ENCODE results near the gene PCDHA11. TPM values are rescaled to one million over a fixed set of nuclear protein-coding genes. Genes with fewer than 3 reads are reported as not detected.
A peak's percentile ranks its signal among the peaks of the same experiment; 100 is the strongest.

The PCDHA11 gene
- total and polyA plus RNA-seq, 2 of the 13 experiments (the other 11 are each of a cell fraction or from before 2014, with no cell fraction given), result 0.29 TPM; not detected in 1

DNA sequence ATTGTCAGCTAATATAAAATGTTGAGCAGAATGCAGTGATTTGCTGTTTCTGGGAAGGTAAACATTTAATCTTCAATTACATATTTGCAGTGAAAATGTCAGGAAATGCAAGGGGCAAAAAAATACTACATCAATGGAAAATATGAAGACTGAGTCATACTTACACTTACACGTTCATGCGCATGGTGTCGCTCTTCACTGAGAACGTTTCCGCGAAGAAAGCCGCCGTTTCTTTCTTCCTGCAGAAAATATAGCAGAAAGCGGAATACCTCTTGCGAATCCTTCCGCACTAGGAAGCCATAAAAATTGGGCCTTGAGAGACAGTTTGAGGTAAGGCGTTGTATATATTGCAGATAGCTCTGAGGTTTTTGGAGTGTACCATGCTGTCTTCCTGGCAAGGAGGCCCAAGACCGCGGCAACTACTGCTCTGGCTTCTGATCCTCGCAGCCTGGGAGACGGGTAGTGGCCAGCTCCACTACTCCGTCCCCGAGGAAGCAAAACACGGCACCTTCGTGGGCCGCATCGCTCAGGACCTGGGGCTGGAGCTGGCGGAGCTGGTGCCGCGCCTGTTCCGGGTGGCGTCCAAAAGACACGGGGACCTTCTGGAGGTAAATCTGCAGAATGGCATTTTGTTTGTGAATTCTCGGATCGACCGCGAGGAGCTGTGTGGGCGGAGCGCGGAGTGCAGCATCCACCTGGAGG, 13.3 kb downstream of the PCDHA11 start, which contains the start of gene PCDHA13:
TSS of gene PCDHA13 (plus strand) at position 236 of the 702 bp plus-strand sequence. CDS start at position 381, 145 bp downstream.
- H4K20me1 ChIP-seq (ENCODE audit: insufficient read depth, low read length), result no peaks in the 10 kb centered on the region
- FAIRE-seq (no peak), DNase-seq (ENCODE audit: low spot score) (no peak), ATAC-seq (no peak)
- 74% methylated on average over 29 of the region's 35 CpGs for WGBS (ENCODE audit: low lambda C conversion rate)
- no peaks in the 10 kb centered on the region for H3K9me3 ChIP-seq (ENCODE audit: low read length)
- intact Hi-C loops (cut with micrococcal nuclease; ENCODE audit: unreplicated experiment), result loop anchor here (1.0 kb wide), 1 partner anchor 159 kb away; no protein-coding TSS in a partner anchor
- H3K27me3 ChIP-seq (ENCODE audit: control insufficient read depth in 1 of 2, insufficient read depth in 2 of 2, low read length in 2 of 2), result no peaks in the 10 kb centered on the region
- H2AFZ ChIP-seq (ENCODE audit: low read length), result no peak within 1 kb of the TSS
- H3K27ac ChIP-seq (ENCODE audit: extremely low read length, insufficient read depth, low read length), result no peak within 1 kb of the TSS
- no peaks in the 10 kb centered on the region for H3K36me3 ChIP-seq (replicated peaks in 1 of 2; ENCODE audit: control insufficient read depth in 1 of 2, insufficient read depth in 2 of 2, low read length in 2 of 2)
- CTCF ChIA-PET (ENCODE audit: low intra/inter-chr PET ratio, low total read pairs), result interaction anchor here (1.1 to 1.5 kb wide), 3 partner anchors 158 to 159 kb away, joined by 3 to 6 read pairs (median 3); no protein-coding TSS in a partner anchor
- no peak within 1 kb of the TSS for H3K9ac ChIP-seq (ENCODE audit: insufficient read depth, low read depth, low read length)
- no peaks in the 10 kb centered on the region for H3K79me2 ChIP-seq (ENCODE audit: insufficient read depth, low read length)
- TF ChIP-seq STAG1 (CRISPR knock-in tag; IDR thresholded peaks at IDR 0.05) (peak; percentile 39; the same call in 1 of the 2 replicates), ZNF441 (CRISPR knock-in tag; IDR thresholded peaks at IDR 0.05; ENCODE audit: borderline replicate concordance) (no peak)
- TF ChIP-seq, protein P1, sequence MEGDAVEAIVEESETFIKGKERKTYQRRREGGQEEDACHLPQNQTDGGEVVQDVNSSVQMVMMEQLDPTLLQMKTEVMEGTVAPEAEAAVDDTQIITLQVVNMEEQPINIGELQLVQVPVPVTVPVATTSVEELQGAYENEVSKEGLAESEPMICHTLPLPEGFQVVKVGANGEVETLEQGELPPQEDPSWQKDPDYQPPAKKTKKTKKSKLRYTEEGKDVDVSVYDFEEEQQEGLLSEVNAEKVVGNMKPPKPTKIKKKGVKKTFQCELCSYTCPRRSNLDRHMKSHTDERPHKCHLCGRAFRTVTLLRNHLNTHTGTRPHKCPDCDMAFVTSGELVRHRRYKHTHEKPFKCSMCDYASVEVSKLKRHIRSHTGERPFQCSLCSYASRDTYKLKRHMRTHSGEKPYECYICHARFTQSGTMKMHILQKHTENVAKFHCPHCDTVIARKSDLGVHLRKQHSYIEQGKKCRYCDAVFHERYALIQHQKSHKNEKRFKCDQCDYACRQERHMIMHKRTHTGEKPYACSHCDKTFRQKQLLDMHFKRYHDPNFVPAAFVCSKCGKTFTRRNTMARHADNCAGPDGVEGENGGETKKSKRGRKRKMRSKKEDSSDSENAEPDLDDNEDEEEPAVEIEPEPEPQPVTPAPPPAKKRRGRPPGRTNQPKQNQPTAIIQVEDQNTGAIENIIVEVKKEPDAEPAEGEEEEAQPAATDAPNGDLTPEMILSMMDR (CRISPR knock-in tag; IDR thresholded peaks at IDR 0.05), result peak; percentile 40
- POLR2A ChIA-PET, result no interaction called here
- no TSS peak for BruUV-seq (replicated peaks)
- H3K4me1 ChIP-seq (ENCODE audit: insufficient read depth, low read length), result no peaks in the 10 kb centered on the region
- in situ Hi-C loops (cut with HindIII; ENCODE audit: extremely low pct_ligation_motif_present, low pct_unique_long_range_greater_than_20kb), result no loop called here
- H3K4me3 ChIP-seq (replicated peaks in 1 of 3; ENCODE audit: insufficient read depth in 1 of 3, low read depth in 2 of 3, low read length in 3 of 3), result no peak within 1 kb of the TSS
- no peak within 1 kb of the TSS for H3K4me2 ChIP-seq (ENCODE audit: low read depth, low read length)

DNA sequence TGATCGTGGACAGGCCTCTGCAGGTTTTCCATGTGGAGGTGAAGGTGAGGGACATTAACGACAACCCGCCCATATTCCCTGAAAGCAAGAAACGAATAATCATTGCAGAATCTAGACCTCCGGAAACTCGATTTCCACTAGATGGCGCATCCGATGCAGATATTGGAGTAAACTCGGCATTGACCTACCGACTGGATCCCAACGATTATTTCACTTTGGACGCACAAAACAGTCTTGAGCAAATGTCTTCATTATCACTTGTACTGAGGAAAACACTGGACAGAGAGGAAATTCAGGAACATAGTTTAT, 13.8 kb downstream of the PCDHA11 start:
- POLR2A ChIA-PET, result no interaction called here
- no peak overlapping the region for H3K4me2 ChIP-seq (ENCODE audit: low read depth, low read length)
- H3K9me3 ChIP-seq (ENCODE audit: low read length), result no peaks in the 10 kb centered on the region
- no TSS peak for BruUV-seq (replicated peaks)
- ATAC-seq, result no peak
- no peak overlapping the region for H2AFZ ChIP-seq (ENCODE audit: low read length)
- TF ChIP-seq, protein P1 (CRISPR knock-in tag; IDR thresholded peaks at IDR 0.05), result peak; percentile 28; the same call in 1 of the 2 replicates
- TF ChIP-seq STAG1 (CRISPR knock-in tag; IDR thresholded peaks at IDR 0.05) (peak; percentile 29), SP5 (CRISPR knock-in tag; IDR thresholded peaks at IDR 0.05; ENCODE audit: borderline replicate concordance, low read depth) (no peak)
- TF ChIP-seq, protein P2, sequence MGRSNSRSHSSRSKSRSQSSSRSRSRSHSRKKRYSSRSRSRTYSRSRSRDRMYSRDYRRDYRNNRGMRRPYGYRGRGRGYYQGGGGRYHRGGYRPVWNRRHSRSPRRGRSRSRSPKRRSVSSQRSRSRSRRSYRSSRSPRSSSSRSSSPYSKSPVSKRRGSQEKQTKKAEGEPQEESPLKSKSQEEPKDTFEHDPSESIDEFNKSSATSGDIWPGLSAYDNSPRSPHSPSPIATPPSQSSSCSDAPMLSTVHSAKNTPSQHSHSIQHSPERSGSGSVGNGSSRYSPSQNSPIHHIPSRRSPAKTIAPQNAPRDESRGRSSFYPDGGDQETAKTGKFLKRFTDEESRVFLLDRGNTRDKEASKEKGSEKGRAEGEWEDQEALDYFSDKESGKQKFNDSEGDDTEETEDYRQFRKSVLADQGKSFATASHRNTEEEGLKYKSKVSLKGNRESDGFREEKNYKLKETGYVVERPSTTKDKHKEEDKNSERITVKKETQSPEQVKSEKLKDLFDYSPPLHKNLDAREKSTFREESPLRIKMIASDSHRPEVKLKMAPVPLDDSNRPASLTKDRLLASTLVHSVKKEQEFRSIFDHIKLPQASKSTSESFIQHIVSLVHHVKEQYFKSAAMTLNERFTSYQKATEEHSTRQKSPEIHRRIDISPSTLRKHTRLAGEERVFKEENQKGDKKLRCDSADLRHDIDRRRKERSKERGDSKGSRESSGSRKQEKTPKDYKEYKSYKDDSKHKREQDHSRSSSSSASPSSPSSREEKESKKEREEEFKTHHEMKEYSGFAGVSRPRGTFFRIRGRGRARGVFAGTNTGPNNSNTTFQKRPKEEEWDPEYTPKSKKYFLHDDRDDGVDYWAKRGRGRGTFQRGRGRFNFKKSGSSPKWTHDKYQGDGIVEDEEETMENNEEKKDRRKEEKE (IDR thresholded peaks at IDR 0.05), result no peak
- CTCF ChIA-PET (ENCODE audit: low intra/inter-chr PET ratio, low total read pairs), result interaction anchor here (1.1 to 1.5 kb wide), 2 partner anchors 158 to 159 kb away, joined by 3 to 6 read pairs; no protein-coding TSS in a partner anchor
- in situ Hi-C loops (cut with HindIII; ENCODE audit: extremely low pct_ligation_motif_present, low pct_unique_long_range_greater_than_20kb), result no loop called here
- H3K4me3 ChIP-seq (replicated peaks in 1 of 3; ENCODE audit: insufficient read depth in 1 of 3, low read depth in 2 of 3, low read length in 3 of 3), result no peak overlapping the region
- H3K27me3 ChIP-seq (ENCODE audit: control insufficient read depth in 1 of 2, insufficient read depth in 2 of 2, low read length in 2 of 2), result no peaks in the 10 kb centered on the region
- H3K9ac ChIP-seq (ENCODE audit: insufficient read depth, low read depth, low read length), result no peak overlapping the region
- DNase-seq (ENCODE audit: low spot score), result no peak
- 54% methylated on average over 12 of the region's 12 CpGs for WGBS (ENCODE audit: low lambda C conversion rate)
- intact Hi-C loops (cut with micrococcal nuclease; ENCODE audit: unreplicated experiment), result loop anchor here (1.0 kb wide), 1 partner anchor 159 kb away; no protein-coding TSS in a partner anchor
- no peak for FAIRE-seq
- no peaks in the 10 kb centered on the region for H4K20me1 ChIP-seq (ENCODE audit: insufficient read depth, low read length)
- H3K27ac ChIP-seq (ENCODE audit: extremely low read length, insufficient read depth, low read length), result no peak overlapping the region
- no peaks in the 10 kb centered on the region for H3K79me2 ChIP-seq (ENCODE audit: insufficient read depth, low read length)
- no peaks in the 10 kb centered on the region for H3K4me1 ChIP-seq (ENCODE audit: insufficient read depth, low read length)
- H3K36me3 ChIP-seq (replicated peaks in 1 of 2; ENCODE audit: control insufficient read depth in 1 of 2, insufficient read depth in 2 of 2, low read length in 2 of 2), result no peaks in the 10 kb centered on the region

All from HepG2 (cell line).